DND-41 (cell line): ENCODE results near the gene COX6A2.

Experiments
- ATAC-seq: fragments of 200-7000 bp; cut with Tn5 transposase; 3 replicates; pipeline ENCODE4 v1.9.1; 2021; ENCODE audit warnings: low read depth; ENCODE audit not compliant: insufficient read depth
- DNase-seq: peaks from one replicate; pipeline ENCODE4 v3.0.0-alpha.2; 2020
- H2AFZ ChIP-seq: 2 replicates; pipeline ENCODE4 v1.6.0; 2012; ENCODE audit warnings: low read depth, low read length
- H3K27ac ChIP-seq: 2 replicates; pipeline ENCODE4 v1.5.1; 2012; ENCODE audit warnings: low read length, inconsistent platforms
- H3K27me3 ChIP-seq: fragments of 200-600 bp; sonication (generic); 2 replicates; pipeline ENCODE4 v1.6.0; 2012; ENCODE audit warnings: low read length, mild to moderate bottlenecking, inconsistent platforms; ENCODE audit not compliant: insufficient read depth, poor library complexity
- H3K36me3 ChIP-seq: 2 replicates; pipeline ENCODE4 v1.5.1; 2012; ENCODE audit warnings: low read length, inconsistent platforms; ENCODE audit not compliant: insufficient read depth
- H3K4me1 ChIP-seq: 2 replicates; pipeline ENCODE4 v1.5.1; 2012; ENCODE audit warnings: mild to moderate bottlenecking, low read length; ENCODE audit not compliant: insufficient read depth
- H3K4me2 ChIP-seq: 2 replicates; pipeline ENCODE4 v1.6.0; 2012; ENCODE audit warnings: mild to moderate bottlenecking, moderate library complexity, low read length, inconsistent platforms; ENCODE audit not compliant: insufficient read depth
- H3K4me3 ChIP-seq, 2 experiments: fragments of 200-600 bp in 1 of 2; shearing (Covaris generic) in 1 of 2; 2 replicates each; pipeline ENCODE4 v1.5.1; 2012 to 2016; ENCODE audit warnings: inconsistent platforms in 2 of 2, low read length in 2 of 2, mild to moderate bottlenecking in 2 of 2, low read depth in 1 of 2, moderate library complexity in 1 of 2
- H3K79me2 ChIP-seq: 2 replicates; pipeline ENCODE4 v1.6.0; 2012; ENCODE audit warnings: low read length, inconsistent platforms; ENCODE audit not compliant: insufficient read depth
- H3K9ac ChIP-seq: 2 replicates; pipeline ENCODE4 v1.6.0; 2012; ENCODE audit warnings: low read depth, mild to moderate bottlenecking, inconsistent platforms, low read length, moderate library complexity
- H3K9me3 ChIP-seq: 2 replicates; pipeline ENCODE4 v1.5.1; 2012; ENCODE audit warnings: low read length, moderate library complexity, mild to moderate bottlenecking, inconsistent platforms; ENCODE audit not compliant: insufficient read depth, severe bottlenecking
- H4K20me1 ChIP-seq: 2 replicates; pipeline ENCODE4 v1.6.0; 2012; ENCODE audit warnings: low read length; ENCODE audit not compliant: insufficient read depth
- EZH2 ChIP-seq: IDR thresholded peaks from 3 replicates; pipeline ENCODE4 v1.6.1; 2012; ENCODE audit warnings: borderline replicate concordance, low read depth, mild to moderate bottlenecking, moderate library complexity, low read length, inconsistent platforms; ENCODE audit not compliant: severe bottlenecking
- TF ChIP-seq, protein P1 (sequence below): IDR thresholded peaks from 2 replicates; pipeline ENCODE4 v1.5.1; 2012; ENCODE audit warnings: borderline replicate concordance, low read length, moderate library complexity, mild to moderate bottlenecking; ENCODE audit not compliant: poor library complexity, severe bottlenecking; ENCODE audit errors: extremely low read depth

Gene COX6A2

DNA sequence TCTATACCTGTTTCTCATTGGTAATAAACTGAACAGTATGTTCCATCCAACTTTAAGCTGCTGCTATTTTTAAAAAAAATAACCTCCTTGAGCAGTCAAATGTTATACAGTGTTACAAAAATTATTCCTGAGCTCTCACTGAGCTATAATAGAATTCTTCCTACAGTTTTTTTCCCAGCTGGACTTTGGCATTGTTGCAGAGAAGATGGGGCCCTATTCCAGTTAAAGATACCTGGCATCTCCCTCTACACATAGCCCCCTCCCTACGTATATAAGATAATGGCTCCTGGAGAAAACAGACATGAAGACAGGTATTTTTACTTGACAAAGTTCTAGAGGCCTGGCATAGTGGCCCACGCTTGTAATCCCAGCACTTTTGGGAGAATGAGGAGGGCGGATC lies 1.6 kb upstream of the COX6A2 start:
- H3K4me3 ChIP-seq = no peak overlapping the region
- H3K4me2 ChIP-seq = no peak overlapping the region
- no peaks in the 10 kb centered on the region for H3K4me1 ChIP-seq
- H3K27ac ChIP-seq = no peak overlapping the region
- H3K9me3 ChIP-seq = no peaks in the 10 kb centered on the region
- H2AFZ ChIP-seq = no peak overlapping the region
- no peaks in the 10 kb centered on the region for H4K20me1 ChIP-seq
- no peak for ATAC-seq
- DNase-seq = no peak
- no peaks in the 10 kb centered on the region for H3K36me3 ChIP-seq
- no peak for TF ChIP-seq EZH2
- TF ChIP-seq, protein P1, sequence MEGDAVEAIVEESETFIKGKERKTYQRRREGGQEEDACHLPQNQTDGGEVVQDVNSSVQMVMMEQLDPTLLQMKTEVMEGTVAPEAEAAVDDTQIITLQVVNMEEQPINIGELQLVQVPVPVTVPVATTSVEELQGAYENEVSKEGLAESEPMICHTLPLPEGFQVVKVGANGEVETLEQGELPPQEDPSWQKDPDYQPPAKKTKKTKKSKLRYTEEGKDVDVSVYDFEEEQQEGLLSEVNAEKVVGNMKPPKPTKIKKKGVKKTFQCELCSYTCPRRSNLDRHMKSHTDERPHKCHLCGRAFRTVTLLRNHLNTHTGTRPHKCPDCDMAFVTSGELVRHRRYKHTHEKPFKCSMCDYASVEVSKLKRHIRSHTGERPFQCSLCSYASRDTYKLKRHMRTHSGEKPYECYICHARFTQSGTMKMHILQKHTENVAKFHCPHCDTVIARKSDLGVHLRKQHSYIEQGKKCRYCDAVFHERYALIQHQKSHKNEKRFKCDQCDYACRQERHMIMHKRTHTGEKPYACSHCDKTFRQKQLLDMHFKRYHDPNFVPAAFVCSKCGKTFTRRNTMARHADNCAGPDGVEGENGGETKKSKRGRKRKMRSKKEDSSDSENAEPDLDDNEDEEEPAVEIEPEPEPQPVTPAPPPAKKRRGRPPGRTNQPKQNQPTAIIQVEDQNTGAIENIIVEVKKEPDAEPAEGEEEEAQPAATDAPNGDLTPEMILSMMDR = no peak
- H3K79me2 ChIP-seq = no peaks in the 10 kb centered on the region
- no peak overlapping the region for H3K9ac ChIP-seq
- H3K27me3 ChIP-seq = peaks cover 3% of the 10 kb centered on the region

DNA sequence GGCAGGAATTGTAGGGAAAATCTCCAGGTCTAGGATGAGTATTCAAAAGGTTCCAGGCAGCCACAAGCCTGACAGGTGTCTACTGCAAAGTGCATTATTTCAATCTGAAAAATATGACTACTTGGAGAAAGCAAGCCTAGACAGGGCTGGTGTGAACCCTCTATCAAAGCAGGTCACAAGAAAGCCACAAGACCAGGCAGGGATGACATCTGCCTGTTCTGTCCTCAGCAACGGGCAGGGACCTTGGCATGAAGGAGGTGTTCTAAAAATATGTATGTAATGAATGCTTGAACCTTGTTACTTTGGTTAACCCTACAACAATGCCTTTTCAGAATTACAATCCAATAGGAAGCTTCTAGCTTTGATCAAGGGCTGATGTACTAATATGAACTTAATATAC lies 1.2 kb upstream of the COX6A2 start:
- H3K4me3 ChIP-seq = no peak overlapping the region
- H3K4me1 ChIP-seq = no peaks in the 10 kb centered on the region
- no peaks in the 10 kb centered on the region for H3K79me2 ChIP-seq
- peaks cover 3% of the 10 kb centered on the region for H3K27me3 ChIP-seq
- H3K9ac ChIP-seq = no peak overlapping the region
- no peak overlapping the region for H2AFZ ChIP-seq
- no peaks in the 10 kb centered on the region for H4K20me1 ChIP-seq
- H3K36me3 ChIP-seq = no peaks in the 10 kb centered on the region
- no peak for ATAC-seq
- TF ChIP-seq, protein P1 = no peak
- no peak for TF ChIP-seq EZH2
- H3K4me2 ChIP-seq = no peak overlapping the region
- H3K9me3 ChIP-seq = no peaks in the 10 kb centered on the region
- no peak for DNase-seq
- no peak overlapping the region for H3K27ac ChIP-seq

DNA sequence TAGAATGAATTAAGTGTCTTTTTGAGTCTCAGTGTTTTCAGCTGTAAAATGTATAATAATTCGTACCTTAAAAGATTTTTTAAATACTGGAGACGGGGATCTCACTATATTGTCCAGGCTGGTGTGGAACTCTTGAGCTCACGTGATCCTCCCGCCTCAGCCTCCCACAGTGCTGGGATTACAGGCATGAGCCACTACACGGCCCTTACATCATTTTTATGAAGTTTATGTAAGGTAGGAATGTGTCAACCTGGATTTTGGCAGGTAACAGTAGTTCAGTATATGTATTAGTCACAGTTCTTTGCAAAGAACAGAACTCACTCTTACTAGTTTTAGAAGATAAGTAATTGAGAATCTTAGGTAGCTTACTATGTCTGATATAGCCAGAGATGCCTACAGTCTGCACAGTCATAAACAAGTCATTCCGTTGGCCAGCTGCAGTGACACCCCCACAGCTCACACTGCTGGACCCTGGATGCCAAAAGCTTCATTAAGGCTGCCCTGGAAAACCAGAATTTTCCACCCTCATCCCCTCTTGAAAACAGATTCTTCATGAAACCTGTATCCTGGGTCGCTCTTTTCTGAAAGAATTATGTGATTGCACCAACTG lies 583 bp upstream of the COX6A2 start:
- DNase-seq = no peak
- no peak overlapping the region for H3K4me2 ChIP-seq
- ATAC-seq = no peak

More for the DNA sequence above, 583 bp upstream of the COX6A2 start:
- Histone ChIP-seq H2AFZ (no peak overlapping the region), H3K27ac (no peak overlapping the region), H3K9me3 (no peaks in the 10 kb centered on the region), H4K20me1 (no peaks in the 10 kb centered on the region), H3K9ac (no peak overlapping the region), H3K27me3 (peaks cover 3% of the 10 kb centered on the region), H3K4me3 (no peak overlapping the region), H3K4me1 (no peaks in the 10 kb centered on the region), H3K36me3 (no peaks in the 10 kb centered on the region), H3K79me2 (no peaks in the 10 kb centered on the region)
- no peak for TF ChIP-seq EZH2
- TF ChIP-seq, protein P1 = no peak
